ENCODE measurements around the gene IPO5. TPM values are rescaled to one million over a fixed set of nuclear protein-coding genes. Genes with fewer than 3 reads are reported as not detected.

Gene IPO5
- total and polyA plus RNA-seq, 2 of the 4 experiments (the other 2 are of a cell fraction) = 89.2 to 270 TPM

DNA sequence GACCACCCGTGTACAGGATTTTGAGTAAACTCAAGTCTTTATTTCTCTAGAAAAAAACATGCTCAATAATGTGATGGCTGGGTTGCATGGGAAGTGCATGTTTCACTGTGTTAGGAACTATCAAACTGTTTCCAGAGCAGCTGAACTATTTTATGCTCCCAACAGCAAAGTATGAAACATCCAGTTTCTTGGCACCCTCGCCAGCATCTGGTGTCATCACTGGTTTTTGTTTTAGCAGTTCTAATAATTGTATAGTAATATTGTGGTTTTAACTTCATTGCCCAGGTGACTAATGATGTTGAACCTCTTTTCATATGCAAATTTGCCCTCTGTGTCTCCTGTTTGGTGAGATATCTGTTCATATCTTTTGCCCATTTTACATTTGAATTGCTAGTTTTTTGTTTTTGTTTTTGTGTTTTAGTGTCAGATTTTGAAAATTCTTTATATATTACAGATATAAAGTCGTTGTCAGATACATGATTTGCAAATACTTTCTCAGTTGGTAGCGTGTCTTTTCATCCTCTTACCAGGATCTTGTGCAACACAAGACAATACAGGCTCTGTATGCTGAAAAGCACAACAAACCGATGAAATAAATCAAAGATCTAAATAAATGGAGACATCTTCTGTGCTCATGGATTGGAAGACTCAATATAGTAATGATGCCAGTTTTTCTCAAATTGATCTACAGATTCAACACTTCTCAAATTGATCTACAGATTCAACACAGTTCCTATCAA is 87.8 kb downstream of the IPO5 start:
- Histone ChIP-seq H3K9ac (ENCODE audit: low read depth, low read length) (no peak overlapping the region), H3K4ac (ENCODE audit: low read depth, low read length) (no peak overlapping the region), H4K20me1 (ENCODE audit: insufficient read depth, low read length) (no peaks in the 10 kb centered on the region), H3K79me1 (ENCODE audit: low read depth in 1 of 2, low read length in 2 of 2) (no peaks in the 10 kb centered on the region), H2BK120ac (ENCODE audit: low read depth, low read length) (no peak overlapping the region), H3K18ac (ENCODE audit: low read depth, low read length) (no peak overlapping the region), H3K9me1 (ENCODE audit: insufficient read depth, low read length) (no peaks in the 10 kb centered on the region), H3K14ac (replicated peaks; ENCODE audit: low read depth, low read length) (no peak overlapping the region), H3K56ac (ENCODE audit: extremely low read depth, insufficient read depth, low read length) (no peak overlapping the region), H2BK20ac (ENCODE audit: low read depth, low read length) (no peak overlapping the region), H2AFZ (replicated peaks; ENCODE audit: low read length, poor library complexity) (no peak overlapping the region), H3K4me3 (ENCODE audit: insufficient read depth, low read depth, low read length) (no peak overlapping the region), H2BK5ac (ENCODE audit: low read depth, low read length, poor library complexity, severe bottlenecking) (no peak overlapping the region), H3K23ac (ENCODE audit: low read depth, low read length) (no peak overlapping the region), H2AK5ac (ENCODE audit: low read depth, low read length) (no peak overlapping the region), H3K9me3 (ENCODE audit: control insufficient read depth, insufficient read depth, low read length) (no peaks in the 10 kb centered on the region), H3K4me2 (ENCODE audit: low read depth, low read length) (no peak overlapping the region), H4K8ac (ENCODE audit: low read depth in 2 of 2, low read length in 2 of 2) (no peak overlapping the region), H3K27me3 (ENCODE audit: control insufficient read depth, insufficient read depth, low read length) (peaks cover 2% of the 10 kb centered on the region; the same call in 1 of the 2 replicates), H3K27ac (ENCODE audit: insufficient read depth, low read length) (no peak overlapping the region), H2AK9ac (replicated peaks; ENCODE audit: low read depth, low read length, poor library complexity) (no peak overlapping the region), H4K91ac (ENCODE audit: insufficient read depth, low read depth, low read length) (no peak overlapping the region), H2BK15ac (ENCODE audit: low read depth, low read length) (no peak overlapping the region), H3K4me1 (ENCODE audit: control insufficient read depth, insufficient read depth, low read length) (no peaks in the 10 kb centered on the region), H4K5ac (ENCODE audit: low read depth, low read length) (no peak overlapping the region), H3K36me3 (ENCODE audit: control insufficient read depth, insufficient read depth, low read length) (no peaks in the 10 kb centered on the region)
- in situ Hi-C loops (cut with MboI; ENCODE audit: low sequenced_read_pairs) (no loop called here), intact Hi-C loops (cut with micrococcal nuclease) (no loop called here), dilution Hi-C loops (cut with HindIII; ENCODE audit: low sequenced_read_pairs, unreplicated experiment) (no loop called here)
- DNase-seq = no peak
- peak; percentile 27; the same call in 1 of the 2 replicates for ATAC-seq (ENCODE audit: low read depth)
- POLR2A ChIA-PET (ENCODE audit: unreplicated experiment) = no interaction called here
- no peak for TF ChIP-seq MAFK (IDR thresholded peaks at IDR 0.05; ENCODE audit: low read depth, low read length)
- no peak for TF ChIP-seq RFX5 (IDR thresholded peaks at IDR 0.05; ENCODE audit: low read depth, low read length)
- TF ChIP-seq, protein P1, sequence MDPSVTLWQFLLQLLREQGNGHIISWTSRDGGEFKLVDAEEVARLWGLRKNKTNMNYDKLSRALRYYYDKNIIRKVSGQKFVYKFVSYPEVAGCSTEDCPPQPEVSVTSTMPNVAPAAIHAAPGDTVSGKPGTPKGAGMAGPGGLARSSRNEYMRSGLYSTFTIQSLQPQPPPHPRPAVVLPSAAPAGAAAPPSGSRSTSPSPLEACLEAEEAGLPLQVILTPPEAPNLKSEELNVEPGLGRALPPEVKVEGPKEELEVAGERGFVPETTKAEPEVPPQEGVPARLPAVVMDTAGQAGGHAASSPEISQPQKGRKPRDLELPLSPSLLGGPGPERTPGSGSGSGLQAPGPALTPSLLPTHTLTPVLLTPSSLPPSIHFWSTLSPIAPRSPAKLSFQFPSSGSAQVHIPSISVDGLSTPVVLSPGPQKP (IDR thresholded peaks at IDR 0.05; ENCODE audit: borderline replicate concordance, low read depth, low read length) = no peak
- no peak for TF ChIP-seq FOS (IDR thresholded peaks at IDR 0.05; ENCODE audit: low read depth, low read length)
- TF ChIP-seq MXI1 (IDR thresholded peaks at IDR 0.05; ENCODE audit: borderline replicate concordance, low read depth, low read length) = no peak
- TF ChIP-seq, protein P2, sequence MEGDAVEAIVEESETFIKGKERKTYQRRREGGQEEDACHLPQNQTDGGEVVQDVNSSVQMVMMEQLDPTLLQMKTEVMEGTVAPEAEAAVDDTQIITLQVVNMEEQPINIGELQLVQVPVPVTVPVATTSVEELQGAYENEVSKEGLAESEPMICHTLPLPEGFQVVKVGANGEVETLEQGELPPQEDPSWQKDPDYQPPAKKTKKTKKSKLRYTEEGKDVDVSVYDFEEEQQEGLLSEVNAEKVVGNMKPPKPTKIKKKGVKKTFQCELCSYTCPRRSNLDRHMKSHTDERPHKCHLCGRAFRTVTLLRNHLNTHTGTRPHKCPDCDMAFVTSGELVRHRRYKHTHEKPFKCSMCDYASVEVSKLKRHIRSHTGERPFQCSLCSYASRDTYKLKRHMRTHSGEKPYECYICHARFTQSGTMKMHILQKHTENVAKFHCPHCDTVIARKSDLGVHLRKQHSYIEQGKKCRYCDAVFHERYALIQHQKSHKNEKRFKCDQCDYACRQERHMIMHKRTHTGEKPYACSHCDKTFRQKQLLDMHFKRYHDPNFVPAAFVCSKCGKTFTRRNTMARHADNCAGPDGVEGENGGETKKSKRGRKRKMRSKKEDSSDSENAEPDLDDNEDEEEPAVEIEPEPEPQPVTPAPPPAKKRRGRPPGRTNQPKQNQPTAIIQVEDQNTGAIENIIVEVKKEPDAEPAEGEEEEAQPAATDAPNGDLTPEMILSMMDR (conservative IDR thresholded peaks at IDR 0.05; ENCODE audit: low read depth, low read length) = no peak
- no peak for TF ChIP-seq RCOR1 (IDR thresholded peaks at IDR 0.05; ENCODE audit: insufficient replicate concordance, low read length)
- TF ChIP-seq, protein P3, sequence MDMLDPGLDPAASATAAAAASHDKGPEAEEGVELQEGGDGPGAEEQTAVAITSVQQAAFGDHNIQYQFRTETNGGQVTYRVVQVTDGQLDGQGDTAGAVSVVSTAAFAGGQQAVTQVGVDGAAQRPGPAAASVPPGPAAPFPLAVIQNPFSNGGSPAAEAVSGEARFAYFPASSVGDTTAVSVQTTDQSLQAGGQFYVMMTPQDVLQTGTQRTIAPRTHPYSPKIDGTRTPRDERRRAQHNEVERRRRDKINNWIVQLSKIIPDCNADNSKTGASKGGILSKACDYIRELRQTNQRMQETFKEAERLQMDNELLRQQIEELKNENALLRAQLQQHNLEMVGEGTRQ (IDR thresholded peaks at IDR 0.05; ENCODE audit: low read depth, low read length) = no peak
- TF ChIP-seq POLR2A (IDR thresholded peaks at IDR 0.05; ENCODE audit: low read depth, low read length) = no peak
- no peak for TF ChIP-seq CEBPB (IDR thresholded peaks at IDR 0.05; ENCODE audit: low read depth, low read length)
- no peak for TF ChIP-seq BHLHE40 (IDR thresholded peaks at IDR 0.05; ENCODE audit: low read depth, low read length)
- no peak for TF ChIP-seq CHD1 (IDR thresholded peaks at IDR 0.05; ENCODE audit: low read depth, low read length)
- TF ChIP-seq NFE2L2 (IDR thresholded peaks at IDR 0.05; ENCODE audit: low read depth, low read length) = no peak
- TF ChIP-seq RAD21 (IDR thresholded peaks at IDR 0.05; ENCODE audit: low read length) = no peak
- no peak for TF ChIP-seq MAZ (IDR thresholded peaks at IDR 0.05; ENCODE audit: borderline replicate concordance, low read depth, low read length)
- no peak for TF ChIP-seq SMC3 (IDR thresholded peaks at IDR 0.05; ENCODE audit: low read depth, low read length)
- no CpG with 5 or more reads among the region's 5 CpGs for WGBS, 2 experiments (ENCODE audit: extremely low coverage in 2 of 2, insufficient read length in 1 of 2)
- no TSS peak for BruUV-seq (replicated peaks)
- CTCF ChIA-PET = interaction anchor here (0.7 kb wide), 1 partner anchor 9 kb away, joined by 3 read pairs; no protein-coding TSS in a partner anchor

All from IMR-90 (cell line).